Fibroblast of lung (primary cell): ENCODE data around the gene ZFPM1. TPM values are rescaled to one million over a fixed set of nuclear protein-coding genes. Genes with fewer than 3 reads are reported as not detected.

Experiments used
- DNase-seq, 2 donors: peaks; one replicate each; pipeline versions ENCODE4 v3.0.0 to v3.0.0-alpha.2; 2010; ENCODE audit warnings: low read depth in 2 of 2
- H2AFZ ChIP-seq: 2 replicates; pipeline ENCODE4 v1.5.1; 2012; ENCODE audit warnings: low read length, control low read depth, inconsistent platforms
- H3K27ac ChIP-seq: 2 replicates; pipeline ENCODE4 v1.5.1; 2011; ENCODE audit warnings: low read length, control low read depth; ENCODE audit not compliant: insufficient read depth
- H3K27me3 ChIP-seq: 2 replicates; pipeline ENCODE4 v1.5.1; 2011; ENCODE audit warnings: mild to moderate bottlenecking, low read length; ENCODE audit not compliant: control insufficient read depth, insufficient read depth
- H3K36me3 ChIP-seq: 2 replicates; pipeline ENCODE4 v1.5.1; 2011; ENCODE audit warnings: low read length; ENCODE audit not compliant: control insufficient read depth, insufficient read depth
- H3K4me1 ChIP-seq: 2 replicates; pipeline ENCODE4 v1.5.1; 2011; ENCODE audit warnings: low read length; ENCODE audit not compliant: control insufficient read depth, insufficient read depth; ENCODE audit errors: extremely low read depth
- H3K4me2 ChIP-seq: 2 replicates; pipeline ENCODE4 v1.5.1; 2011; ENCODE audit warnings: low read length, control low read depth; ENCODE audit not compliant: insufficient read depth; ENCODE audit errors: extremely low read depth
- H3K4me3 ChIP-seq, 4 experiments: fragments of 200-600 bp in 1 of 4; sonication (generic) in 1 of 4; replicated peaks in 1 of 4; 2 replicates each; pipeline ENCODE4 v1.5.1; 2011 to 2016; ENCODE audit warnings: low read length in 4 of 4, low read depth in 3 of 4, mild to moderate bottlenecking in 3 of 4, control low read depth in 2 of 4, inconsistent platforms in 1 of 4, mixed read lengths in 1 of 4; ENCODE audit not compliant: insufficient read depth in 1 of 4; ENCODE audit errors: control extremely low read depth in 1 of 4
- H3K79me2 ChIP-seq: 2 replicates; pipeline ENCODE4 v1.5.1; 2012; ENCODE audit warnings: mild to moderate bottlenecking, low read length, inconsistent platforms; ENCODE audit not compliant: control insufficient read depth, insufficient read depth
- H3K9ac ChIP-seq: 2 replicates; pipeline ENCODE4 v1.5.1; 2011; ENCODE audit warnings: mild to moderate bottlenecking, low read length, control low read depth; ENCODE audit not compliant: insufficient read depth
- H3K9me3 ChIP-seq: 2 replicates; pipeline ENCODE4 v1.5.1; 2012; ENCODE audit warnings: low read depth, low read length; ENCODE audit not compliant: control insufficient read depth, insufficient read depth
- H4K20me1 ChIP-seq: 2 replicates; pipeline ENCODE4 v1.5.1; 2011; ENCODE audit warnings: low read length; ENCODE audit not compliant: control insufficient read depth, insufficient read depth; ENCODE audit errors: extremely low read depth
- EZH2 ChIP-seq: IDR thresholded peaks from 2 replicates; pipeline ENCODE4 v1.5.1; 2012; ENCODE audit warnings: low read length, control low read depth, mild to moderate bottlenecking; ENCODE audit errors: missing control alignments
- polyA plus RNA-seq, 2 donors: library from polyadenylated mRNA; depleted of rRNA in 1 of 2; stranded (reverse) in 1 of 2; unstranded in 1 of 2; fragments of >200 nt; gene quantifications; 2 replicates each; pipeline ENCODE4 v1.2.1, GENCODE V29; 2011 to 2012; ENCODE audit warnings: missing spikeins in 1 of 2
- total RNA-seq: library from RNA; depleted of rRNA; stranded (reverse); fragments of >200 nt; gene quantifications from 2 replicates; pipeline ENCODE4 v1.2.1, GENCODE V29; 2014
- TF ChIP-seq, protein P1 (sequence below), 2 donors: IDR thresholded peaks in 1 of 2; conservative IDR thresholded peaks in 1 of 2; 1 replicate in 1 of 2; 2 replicates in 1 of 2; pipeline ENCODE4 v1.5.1; 2011 to 2012; ENCODE audit warnings: low read length in 2 of 2, control low read depth in 1 of 2, inconsistent platforms in 1 of 2, low read depth in 1 of 2, mild to moderate bottlenecking in 1 of 2

ZFPM1 gene
- total and polyA plus RNA-seq, 2 donors (not counting 1 experiment from before 2014, with no cell fraction given): 0.27 to 1.7 TPM

DNA sequence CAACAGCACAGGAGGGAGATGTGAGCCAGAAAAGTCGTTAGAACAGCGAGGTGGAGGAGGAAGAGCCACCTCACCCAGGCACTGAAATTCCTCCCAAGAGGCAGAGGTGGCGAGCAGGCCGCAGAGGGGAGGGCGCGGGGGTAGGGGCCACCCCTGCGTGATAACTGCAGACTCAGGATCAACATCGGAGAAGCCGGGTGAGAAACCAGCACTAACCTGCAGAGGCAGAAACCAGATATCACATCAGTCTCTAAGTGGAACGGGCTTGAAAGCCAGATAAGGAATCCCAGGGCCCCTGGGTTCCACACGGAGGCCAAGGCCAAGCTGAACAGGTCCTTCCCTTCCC is 77.8 kb downstream of the ZFPM1 start:
- H3K4me2 ChIP-seq: no peak overlapping the region
- no peak overlapping the region for H2AFZ ChIP-seq
- no peak for DNase-seq
- H3K9ac ChIP-seq: no peak overlapping the region
- no peaks in the 10 kb centered on the region for H3K9me3 ChIP-seq
- no peak overlapping the region for H3K27ac ChIP-seq
- TF ChIP-seq, protein P1, sequence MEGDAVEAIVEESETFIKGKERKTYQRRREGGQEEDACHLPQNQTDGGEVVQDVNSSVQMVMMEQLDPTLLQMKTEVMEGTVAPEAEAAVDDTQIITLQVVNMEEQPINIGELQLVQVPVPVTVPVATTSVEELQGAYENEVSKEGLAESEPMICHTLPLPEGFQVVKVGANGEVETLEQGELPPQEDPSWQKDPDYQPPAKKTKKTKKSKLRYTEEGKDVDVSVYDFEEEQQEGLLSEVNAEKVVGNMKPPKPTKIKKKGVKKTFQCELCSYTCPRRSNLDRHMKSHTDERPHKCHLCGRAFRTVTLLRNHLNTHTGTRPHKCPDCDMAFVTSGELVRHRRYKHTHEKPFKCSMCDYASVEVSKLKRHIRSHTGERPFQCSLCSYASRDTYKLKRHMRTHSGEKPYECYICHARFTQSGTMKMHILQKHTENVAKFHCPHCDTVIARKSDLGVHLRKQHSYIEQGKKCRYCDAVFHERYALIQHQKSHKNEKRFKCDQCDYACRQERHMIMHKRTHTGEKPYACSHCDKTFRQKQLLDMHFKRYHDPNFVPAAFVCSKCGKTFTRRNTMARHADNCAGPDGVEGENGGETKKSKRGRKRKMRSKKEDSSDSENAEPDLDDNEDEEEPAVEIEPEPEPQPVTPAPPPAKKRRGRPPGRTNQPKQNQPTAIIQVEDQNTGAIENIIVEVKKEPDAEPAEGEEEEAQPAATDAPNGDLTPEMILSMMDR (conservative IDR thresholded peaks at IDR 0.05 in 1 of 2, IDR thresholded peaks at IDR 0.05 in 1 of 2; ENCODE audit: low read depth in 1 of 2, low read length in 2 of 2): no peak
- no peak for TF ChIP-seq EZH2
- no peak overlapping the region for H3K4me3 ChIP-seq
- peaks cover 5% of the 10 kb centered on the region for H3K4me1 ChIP-seq
- H3K36me3 ChIP-seq: peaks cover 7% of the 10 kb centered on the region
- H3K27me3 ChIP-seq: no peaks in the 10 kb centered on the region
- no peaks in the 10 kb centered on the region for H3K79me2 ChIP-seq
- H4K20me1 ChIP-seq: no peaks in the 10 kb centered on the region

DNA sequence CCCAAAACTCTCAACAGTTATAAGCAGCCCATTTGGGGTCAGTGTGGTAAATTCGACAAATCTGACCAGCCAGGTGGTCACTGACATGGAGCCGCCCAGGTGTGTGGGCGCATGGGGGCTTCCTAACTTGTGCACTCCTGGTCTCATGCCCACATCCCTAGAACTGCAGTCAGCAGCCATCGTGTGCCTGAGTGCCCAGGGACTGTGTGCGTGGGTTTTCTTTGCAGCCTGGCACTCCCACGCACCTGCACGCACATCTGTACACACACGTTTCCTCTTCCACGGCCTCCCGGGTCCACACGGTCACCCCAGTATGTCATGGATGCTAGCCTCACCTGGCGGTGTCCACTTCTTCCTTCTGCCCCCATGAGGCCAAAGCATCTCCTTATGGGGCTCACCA is 78.3 kb downstream of the ZFPM1 start:
- Histone ChIP-seq H2AFZ (no peak overlapping the region), H3K27me3 (no peaks in the 10 kb centered on the region), H3K27ac (no peak overlapping the region), H3K4me3 (no peak overlapping the region), H3K4me1 (peaks cover 5% of the 10 kb centered on the region), H3K79me2 (no peaks in the 10 kb centered on the region), H3K9me3 (no peaks in the 10 kb centered on the region), H3K4me2 (no peak overlapping the region), H3K36me3 (peaks cover 7% of the 10 kb centered on the region), H3K9ac (no peak overlapping the region), H4K20me1 (no peaks in the 10 kb centered on the region)
- no peak for DNase-seq
- no peak for TF ChIP-seq EZH2
- TF ChIP-seq, protein P1 (conservative IDR thresholded peaks at IDR 0.05 in 1 of 2, IDR thresholded peaks at IDR 0.05 in 1 of 2; ENCODE audit: low read depth in 1 of 2, low read length in 2 of 2): no peak

GRCh38 chr16:88531931-88532433 is 78.9 kb downstream of the ZFPM1 start:
- TF ChIP-seq, protein P1 (conservative IDR thresholded peaks at IDR 0.05 in 1 of 2, IDR thresholded peaks at IDR 0.05 in 1 of 2; ENCODE audit: low read depth in 1 of 2, low read length in 2 of 2): no peak
- TF ChIP-seq EZH2: no peak
- DNase-seq: no peak
- no peak overlapping the region for H3K4me3 ChIP-seq
- H3K4me1 ChIP-seq: peaks cover 5% of the 10 kb centered on the region
- H2AFZ ChIP-seq: no peak overlapping the region
- peaks cover 7% of the 10 kb centered on the region for H3K36me3 ChIP-seq
- no peaks in the 10 kb centered on the region for H4K20me1 ChIP-seq
- no peak overlapping the region for H3K9ac ChIP-seq
- H3K27me3 ChIP-seq: no peaks in the 10 kb centered on the region
- H3K27ac ChIP-seq: no peak overlapping the region
- H3K79me2 ChIP-seq: no peaks in the 10 kb centered on the region
- H3K9me3 ChIP-seq: no peaks in the 10 kb centered on the region
- H3K4me2 ChIP-seq: no peak overlapping the region
